GM19238 (cell line): ENCODE measurements around the gene KIAA1549.
"Not testable (repeated sequence)": the region's sequence is repeated elsewhere in the genome, so short reads cannot be mapped to it uniquely, and the experiment has no call there.

Experiments
- DNase-seq: peaks from one replicate; pipeline ENCODE4 v3.0.0; 2011; ENCODE audit warnings: low spot score; ENCODE audit not compliant: insufficient read length

KIAA1549 gene

GRCh38 chr7:138945154-138945553, 36.0 kb downstream of the KIAA1549 start:
- no peak for DNase-seq

- no peak for DNase-seq
Measured at GRCh38 chr7:138944592-138944991, 36.6 kb downstream of the KIAA1549 start.

- DNase-seq = no peak
Measured at GRCh38 chr7:138943061-138943460, 38.1 kb downstream of the KIAA1549 start.

- DNase-seq = no peak
Measured at GRCh38 chr7:138941545-138941944, 39.6 kb downstream of the KIAA1549 start.

DNA sequence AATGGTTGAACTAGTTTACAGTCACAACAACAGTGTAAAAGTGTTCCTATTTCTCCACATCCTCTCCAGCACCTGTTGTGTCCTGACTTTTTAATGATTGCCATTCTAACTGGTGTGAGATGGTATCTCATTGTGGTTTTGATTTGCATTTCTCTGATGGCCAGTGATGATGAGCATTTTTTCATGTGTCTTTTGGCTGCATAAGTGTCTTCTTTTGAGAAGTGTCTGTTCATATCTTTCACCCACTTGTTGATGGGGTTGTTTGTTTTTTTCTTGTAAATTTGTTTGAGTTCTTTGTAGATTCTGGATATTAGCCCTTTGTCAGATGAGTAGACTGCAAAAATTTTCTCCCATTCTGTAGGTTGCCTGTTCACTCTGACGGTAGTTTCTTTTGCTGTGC, 40.6 kb downstream of the KIAA1549 start:
- DNase-seq = not testable (repeated sequence)

- no peak for DNase-seq
Measured at GRCh38 chr7:138937484-138937883, 43.7 kb downstream of the KIAA1549 start.

DNA sequence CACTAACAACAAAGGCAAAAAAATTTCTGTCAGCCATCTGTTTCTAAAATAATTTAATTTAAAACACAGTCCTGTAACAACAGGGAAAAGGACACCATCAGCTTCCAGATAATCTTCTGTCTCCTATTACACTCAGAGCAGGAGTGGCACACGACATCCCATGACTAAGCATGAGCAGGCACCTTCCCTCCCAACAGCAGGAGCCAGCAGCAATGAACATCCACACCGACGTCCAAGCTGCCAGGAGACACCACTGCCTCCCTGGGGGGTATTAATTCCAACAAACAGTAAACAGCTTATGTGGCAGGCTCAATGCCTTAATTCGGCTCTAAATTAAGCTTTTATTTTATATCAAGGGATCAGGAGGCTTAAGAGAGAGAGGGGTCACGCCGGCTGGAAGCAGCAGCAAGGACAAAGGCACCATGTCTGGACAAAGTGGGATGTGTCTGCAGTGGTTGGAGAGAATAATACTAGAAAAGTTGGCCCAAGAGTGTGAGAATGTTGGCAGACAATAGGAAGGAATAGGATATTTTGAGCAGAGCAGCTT, 45.7 kb downstream of the KIAA1549 start:
- no peak for DNase-seq

- no peak for DNase-seq
Measured at GRCh38 chr7:138934861-138935260, 46.3 kb downstream of the KIAA1549 start.

DNA sequence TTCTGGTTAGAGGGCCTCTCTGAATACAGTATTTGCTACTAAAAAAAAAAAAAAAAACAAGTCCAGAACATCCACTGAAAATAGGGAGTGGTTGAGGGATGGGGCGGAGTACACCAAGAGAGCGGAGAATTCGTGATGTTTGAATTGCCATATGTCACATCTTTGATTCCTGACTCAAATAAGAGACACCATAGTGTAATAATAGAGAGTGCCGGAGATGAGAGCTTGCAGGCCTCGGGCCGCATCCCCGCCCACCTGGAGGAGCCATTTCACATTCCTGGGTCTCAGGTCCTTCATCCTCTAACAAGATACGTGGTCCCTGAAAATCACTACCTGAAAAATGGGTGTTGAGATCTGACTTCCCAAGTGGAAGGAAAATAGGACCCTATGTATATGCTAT, 46.8 kb downstream of the KIAA1549 start:
- no peak for DNase-seq

DNA sequence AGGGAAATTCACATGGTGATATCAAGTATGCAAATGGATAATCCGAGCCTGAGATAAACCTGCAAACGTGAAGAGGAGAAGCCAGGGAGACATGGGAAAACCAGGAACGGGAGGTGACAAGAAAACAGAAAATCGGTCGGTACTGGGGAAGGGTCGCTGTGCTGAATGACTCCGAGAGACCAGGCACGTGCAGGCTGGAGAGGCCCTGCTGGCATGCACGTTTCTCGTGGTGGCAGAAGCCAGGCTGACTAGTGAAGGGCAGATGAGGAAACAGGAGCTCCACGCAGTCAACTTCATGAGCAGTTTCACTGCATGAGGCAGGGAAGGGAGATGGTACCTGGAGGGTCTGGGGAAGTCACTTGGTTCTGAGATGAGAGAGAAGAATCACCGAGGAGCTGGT, 48.3 kb downstream of the KIAA1549 start:
- no peak for DNase-seq

DNA sequence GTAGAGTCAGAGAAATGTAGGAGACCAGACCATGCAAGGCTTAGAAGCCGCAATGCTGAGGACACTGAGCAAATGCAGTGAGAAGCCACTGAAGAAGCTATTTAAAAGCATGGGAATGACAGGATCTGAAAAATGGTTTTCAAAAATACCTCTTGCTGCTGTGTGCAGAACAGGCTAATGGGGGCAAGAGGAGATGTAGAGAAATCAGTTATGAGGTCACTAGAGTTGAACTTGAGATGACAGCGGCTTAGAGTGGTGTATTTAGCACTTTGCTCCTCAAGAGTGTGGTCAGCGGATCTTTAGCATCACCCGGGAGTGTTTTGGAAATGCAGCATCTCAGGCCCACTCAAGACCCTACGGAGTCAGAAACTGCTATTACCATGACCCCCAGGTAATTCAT, 48.8 kb downstream of the KIAA1549 start:
- no peak for DNase-seq

- DNase-seq = no peak
Measured at GRCh38 chr7:138929969-138930368, 51.2 kb downstream of the KIAA1549 start.

DNA sequence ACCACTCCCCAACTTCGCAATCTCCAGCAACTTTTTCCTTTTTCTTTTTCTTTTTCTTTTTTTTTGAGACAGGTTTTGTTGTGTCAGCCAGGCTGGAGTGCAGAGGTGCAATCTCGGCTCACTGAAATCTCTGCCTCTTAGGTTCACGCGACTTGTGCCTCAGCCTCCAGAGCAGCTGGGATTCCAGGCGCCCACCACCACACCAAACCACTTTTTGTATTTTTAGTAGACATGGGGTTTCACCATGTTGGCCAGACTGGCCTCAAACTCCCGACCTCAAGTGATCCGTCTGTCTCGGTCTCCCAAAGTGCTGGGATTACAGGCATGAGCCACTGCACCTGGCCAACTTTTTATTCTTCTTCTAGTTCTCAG, 55.0 kb downstream of the KIAA1549 start:
- DNase-seq = no peak

- DNase-seq = no peak
Measured at GRCh38 chr7:138924501-138925225, 56.5 kb downstream of the KIAA1549 start.

DNA sequence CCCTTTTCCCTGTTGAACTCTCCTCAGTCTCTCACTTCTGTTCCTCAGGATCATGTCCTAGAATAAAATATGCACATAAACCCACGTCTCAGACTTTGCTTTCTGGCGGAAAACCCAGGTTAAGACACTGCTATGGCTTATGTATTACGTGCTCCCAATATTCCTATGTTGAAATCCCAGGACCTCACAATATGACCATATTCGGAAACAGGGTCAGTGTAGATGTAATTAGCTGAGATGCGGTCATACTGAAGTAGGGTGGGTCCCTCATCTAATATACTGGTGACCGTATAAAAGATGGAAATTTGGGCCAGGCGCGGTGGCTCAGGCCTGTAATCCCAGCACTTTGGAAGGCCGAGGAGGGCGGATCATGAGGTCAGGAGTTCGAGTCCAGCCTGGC, 59.9 kb downstream of the KIAA1549 start:
- DNase-seq = no peak

DNA sequence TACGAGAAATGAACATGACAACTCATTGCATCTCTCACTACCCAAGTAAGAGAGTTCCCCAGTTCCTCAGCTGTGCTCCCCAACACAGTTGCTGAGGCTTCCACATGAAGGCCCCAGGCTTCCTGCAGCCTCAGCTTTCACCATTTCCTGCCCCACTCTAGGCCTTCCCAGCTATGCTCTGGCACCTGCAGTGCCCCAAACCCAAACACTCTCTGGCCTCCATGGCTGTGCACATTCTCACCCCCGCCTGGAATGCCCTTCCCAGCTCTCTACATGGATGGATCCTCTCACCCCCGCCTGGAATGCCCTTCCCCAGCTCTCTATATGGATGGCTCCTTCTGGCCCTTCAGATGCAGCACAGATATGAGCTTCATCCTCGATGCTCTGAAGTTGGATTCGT, 61.3 kb downstream of the KIAA1549 start:
- no peak for DNase-seq

DNA sequence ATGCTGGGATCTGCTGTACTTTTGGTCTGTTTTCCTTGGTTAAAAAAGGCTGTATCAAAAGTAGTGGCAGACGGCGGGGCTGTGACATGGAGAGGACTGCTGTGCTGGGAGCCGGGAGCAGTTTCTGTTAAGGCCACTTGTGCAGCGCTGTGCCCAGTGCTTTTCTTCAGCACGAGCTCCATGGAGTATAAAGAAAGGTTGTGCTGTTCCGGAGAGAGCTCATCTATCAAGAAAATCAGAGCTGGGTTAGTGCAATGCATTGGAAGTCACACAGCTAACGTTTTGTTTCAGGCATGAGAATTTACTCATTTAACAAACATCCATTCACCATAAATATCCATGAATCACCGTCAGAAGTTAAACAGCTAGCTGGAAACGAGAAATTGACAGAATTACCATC, 62.0 kb downstream of the KIAA1549 start:
- DNase-seq = no peak

GRCh38 chr7:138918756-138919155, 62.4 kb downstream of the KIAA1549 start:
- no peak for DNase-seq

DNA sequence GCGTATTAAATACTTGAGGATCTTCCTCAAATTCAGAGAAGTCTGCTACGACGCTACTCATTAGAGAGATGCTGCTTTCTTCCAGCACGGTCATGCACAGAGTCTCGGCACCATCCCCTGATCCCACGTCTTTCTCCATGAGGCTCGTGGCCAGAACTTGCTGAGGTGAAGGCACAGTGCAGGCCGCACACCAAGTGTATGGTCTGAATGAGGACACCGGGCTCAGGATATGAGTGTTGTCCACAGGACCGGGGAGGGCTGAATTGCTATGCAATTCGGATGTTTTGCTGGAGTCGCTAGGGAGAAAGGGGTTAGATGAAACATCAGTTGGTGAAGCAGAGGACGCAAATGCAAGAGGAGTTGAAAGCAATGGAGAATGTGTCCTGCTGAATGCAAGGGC, 63.0 kb downstream of the KIAA1549 start:
- no peak for DNase-seq

- no peak for DNase-seq
Measured at GRCh38 chr7:138917771-138918170, 63.4 kb downstream of the KIAA1549 start.

DNA sequence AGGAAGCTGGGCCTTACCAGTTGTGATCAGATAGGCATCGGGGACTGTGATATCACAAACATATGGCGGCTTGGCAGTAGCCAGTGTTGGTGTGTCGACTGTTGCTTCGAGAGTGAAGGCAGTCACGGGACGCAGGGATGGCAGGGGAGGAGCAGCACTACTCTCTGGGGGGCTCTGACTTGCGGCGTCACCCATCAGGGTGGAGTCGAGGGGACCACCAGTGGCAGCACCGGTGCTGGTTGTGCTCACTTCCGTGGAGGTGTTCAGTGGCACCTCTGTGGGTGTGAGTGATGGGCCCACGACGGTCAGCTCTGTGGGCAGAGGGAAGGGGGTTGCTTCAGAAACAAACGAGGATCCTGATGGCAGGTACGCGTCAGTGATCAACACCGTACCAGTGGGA, 64.5 kb downstream of the KIAA1549 start:
- DNase-seq = no peak

DNA sequence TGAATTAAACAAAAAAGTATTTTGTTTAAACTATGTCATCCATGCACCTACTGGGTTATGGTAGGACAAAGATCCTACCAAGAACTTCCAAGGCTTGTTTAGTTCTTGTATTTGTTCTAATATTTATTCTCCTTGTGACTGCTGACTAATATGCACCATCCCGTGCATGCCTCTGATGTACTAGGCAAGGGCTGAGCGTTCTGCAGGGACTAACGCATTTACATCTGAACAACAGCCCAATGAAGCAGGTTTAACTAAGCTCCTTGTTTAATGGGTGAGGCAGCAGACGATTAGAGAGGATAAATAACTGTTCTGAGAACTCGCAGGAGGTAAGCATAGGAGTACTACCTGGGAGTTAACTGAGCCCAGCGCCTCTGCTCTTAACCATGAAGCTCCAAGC, 64.9 kb downstream of the KIAA1549 start:
- DNase-seq = no peak

- DNase-seq = no peak
Measured at GRCh38 chr7:138913783-138914182, 67.4 kb downstream of the KIAA1549 start.

DNA sequence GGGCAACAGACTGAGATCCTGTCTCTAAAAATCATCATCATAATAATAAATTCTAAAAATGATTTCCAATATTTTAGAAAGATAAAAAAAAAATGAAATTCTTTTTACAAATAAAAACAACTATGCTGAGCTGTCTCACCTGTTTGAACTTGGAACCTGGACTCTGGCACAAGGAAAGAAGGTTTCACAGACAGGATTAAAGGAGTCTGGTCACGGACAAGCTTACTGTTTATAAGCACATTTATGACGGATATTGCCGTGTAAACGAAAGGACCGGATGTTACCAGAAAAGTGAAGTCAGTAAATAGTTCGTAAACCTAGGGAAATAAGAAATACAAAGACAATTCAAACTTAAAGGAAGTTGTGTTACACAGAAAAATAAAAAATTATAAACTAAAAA, 70.2 kb downstream of the KIAA1549 start:
- no peak for DNase-seq
